Naive thymus-derived CD4-positive, alpha-beta T cell (primary cell): Measurements from ENCODE around the gene SAPCD2. TPM values are rescaled to one million over a fixed set of nuclear protein-coding genes. Genes with fewer than 3 reads are reported as not detected.

Source experiments
- ATAC-seq: fragments of 150-1000 bp; cut with Tn5 transposase; 2 replicates; pipeline ENCODE4 v1.10.0; 2021; ENCODE audit warnings: mild to moderate bottlenecking, moderate library complexity
- CTCF ChIA-PET: fragments of 350-600 bp; sonication (Branson Sonifier 250); formaldehyde crosslinking; loops from one replicate; lab custom pipeline; 2021; ENCODE audit warnings: antibody characterized with exemption; lab: Charles Lee
- POLR2A ChIA-PET: fragments of 350-600 bp; sonication (Branson Sonifier 250); formaldehyde crosslinking; loops from one replicate; lab custom pipeline; 2021; ENCODE audit warnings: antibody characterized with exemption, inconsistent platforms; lab: Charles Lee
- DNase-seq, 9 donors: peaks; one replicate each; pipeline versions ENCODE4 v3.0.0 to v3.0.0-alpha.2; 2020 to 2022; ENCODE audit warnings: mixed read lengths in 1 of 9
- H3K27ac ChIP-seq: one replicate; pipeline ENCODE4 v1.7.0; 2013; ENCODE audit warnings: mild to moderate bottlenecking, low read depth, low read length, moderate library complexity
- H3K27me3 ChIP-seq, 2 donors: one replicate each; pipeline ENCODE4 v1.7.0; 2013; ENCODE audit warnings: low read length in 2 of 2, mild to moderate bottlenecking in 2 of 2, moderate library complexity in 2 of 2; ENCODE audit not compliant: control insufficient read depth in 2 of 2, insufficient read depth in 2 of 2
- H3K36me3 ChIP-seq, 3 experiments: 1 replicate in 2 of 3; 2 replicates in 1 of 3; pipeline ENCODE4 v1.7.0; 2013; ENCODE audit warnings: low read length in 3 of 3, mild to moderate bottlenecking in 3 of 3, moderate library complexity in 1 of 3; ENCODE audit not compliant: insufficient read depth in 3 of 3, control insufficient read depth in 2 of 3
- H3K4me1 ChIP-seq, 2 donors: one replicate each; pipeline ENCODE4 v1.7.0; 2013; ENCODE audit warnings: low read length in 2 of 2, mild to moderate bottlenecking in 2 of 2, moderate library complexity in 1 of 2; ENCODE audit not compliant: control insufficient read depth in 2 of 2, insufficient read depth in 2 of 2
- H3K4me3 ChIP-seq: 2 replicates; pipeline ENCODE4 v1.7.0; 2013; ENCODE audit warnings: mild to moderate bottlenecking, low read length
- H3K9me3 ChIP-seq, 3 experiments: 1 replicate in 2 of 3; 2 replicates in 1 of 3; pipeline ENCODE4 v1.7.0; 2013; ENCODE audit warnings: low read length in 3 of 3; ENCODE audit not compliant: control insufficient read depth in 2 of 3
- H3K27ac Mint-ChIP-seq, 9 donors: one replicate each; pipeline ENCODE4 v1.8.0; 2020 to 2022; ENCODE audit warnings: mixed read lengths in 9 of 9, mild to moderate bottlenecking in 8 of 9, moderate library complexity in 5 of 9, inconsistent platforms in 2 of 9
- H3K27me3 Mint-ChIP-seq, 5 donors: one replicate each; pipeline ENCODE4 v1.8.0; 2021 to 2022; ENCODE audit warnings: mixed read lengths in 5 of 5, mild to moderate bottlenecking in 1 of 5
- H3K36me3 Mint-ChIP-seq, 5 donors: one replicate each; pipeline ENCODE4 v1.8.0; 2020 to 2022; ENCODE audit warnings: mixed read lengths in 5 of 5, mild to moderate bottlenecking in 3 of 5, inconsistent platforms in 1 of 5
- H3K4me1 Mint-ChIP-seq, 7 donors: one replicate each; pipeline ENCODE4 v1.8.0; 2020 to 2022; ENCODE audit warnings: mixed read lengths in 7 of 7, mild to moderate bottlenecking in 3 of 7, inconsistent platforms in 1 of 7
- H3K4me3 Mint-ChIP-seq, 10 donors: one replicate each; pipeline ENCODE4 v1.8.0; 2020 to 2022; ENCODE audit warnings: mild to moderate bottlenecking in 10 of 10, mixed read lengths in 10 of 10, moderate library complexity in 6 of 10, inconsistent platforms in 2 of 10
- H3K9me3 Mint-ChIP-seq, 11 donors: one replicate each; pipeline ENCODE4 v1.8.0; 2020 to 2022; ENCODE audit warnings: mixed read lengths in 11 of 11, mild to moderate bottlenecking in 4 of 11, inconsistent platforms in 1 of 11, moderate library complexity in 1 of 11
- intact Hi-C, 2 donors: fragments of 100-400 bp; cut with micrococcal nuclease; formaldehyde crosslinking; loops; one replicate each; pipeline ENCODE4 v1.15.1; 2023
- polyA plus RNA-seq, 2 donors: library from polyadenylated mRNA; unstranded; fragments of 300-500 nt; fragmentation: Illumina TruSeq; gene quantifications; one replicate each; pipeline ENCODE4 v1.2.3, GENCODE V29; 2021
- total RNA-seq, 6 experiments: library from RNA in 5 of 6; stranded (reverse) in 5 of 6; gene quantifications; 1 replicate in 5 of 6; 2 replicates in 1 of 6; pipeline ENCODE4 v1.2.3 and lab custom pipeline; 2021 to 2026

SAPCD2 gene
- total and polyA plus RNA-seq, 7 experiments from 2014 or later: 0.16 to 22.1 (median 0.47) TPM; not detected in 1

GRCh38 chr9:137015540-137015930, 54.8 kb downstream of the SAPCD2 start:
- intact Hi-C loops: no loop called here
- ATAC-seq: no peak
- CTCF ChIA-PET: interaction anchor here (1.3 kb wide), 1 partner anchor 14 kb away, joined by 7 read pairs; no protein-coding TSS in a partner anchor
- no peak overlapping the region for H3K4me3 Mint-ChIP-seq
- no peaks in the 10 kb centered on the region for H3K9me3 Mint-ChIP-seq
- Histone ChIP-seq H3K36me3 (peaks cover 0 to 34% (median 0%) of the 10 kb centered on the region in 3 experiments), H3K4me3 (no peak overlapping the region), H3K9me3 (no peaks in the 10 kb centered on the region), H3K27ac (no peak overlapping the region), H3K27me3 (no peaks in the 10 kb centered on the region), H3K4me1 (no peaks in the 10 kb centered on the region)
- DNase-seq: no peak
- H3K36me3 Mint-ChIP-seq: peaks cover 0 to 5% (median 0%) of the 10 kb centered on the region in 5 donors
- no peak overlapping the region for H3K27ac Mint-ChIP-seq
- no peaks in the 10 kb centered on the region for H3K27me3 Mint-ChIP-seq
- H3K4me1 Mint-ChIP-seq: no peaks in the 10 kb centered on the region
- POLR2A ChIA-PET: no interaction called here

DNA sequence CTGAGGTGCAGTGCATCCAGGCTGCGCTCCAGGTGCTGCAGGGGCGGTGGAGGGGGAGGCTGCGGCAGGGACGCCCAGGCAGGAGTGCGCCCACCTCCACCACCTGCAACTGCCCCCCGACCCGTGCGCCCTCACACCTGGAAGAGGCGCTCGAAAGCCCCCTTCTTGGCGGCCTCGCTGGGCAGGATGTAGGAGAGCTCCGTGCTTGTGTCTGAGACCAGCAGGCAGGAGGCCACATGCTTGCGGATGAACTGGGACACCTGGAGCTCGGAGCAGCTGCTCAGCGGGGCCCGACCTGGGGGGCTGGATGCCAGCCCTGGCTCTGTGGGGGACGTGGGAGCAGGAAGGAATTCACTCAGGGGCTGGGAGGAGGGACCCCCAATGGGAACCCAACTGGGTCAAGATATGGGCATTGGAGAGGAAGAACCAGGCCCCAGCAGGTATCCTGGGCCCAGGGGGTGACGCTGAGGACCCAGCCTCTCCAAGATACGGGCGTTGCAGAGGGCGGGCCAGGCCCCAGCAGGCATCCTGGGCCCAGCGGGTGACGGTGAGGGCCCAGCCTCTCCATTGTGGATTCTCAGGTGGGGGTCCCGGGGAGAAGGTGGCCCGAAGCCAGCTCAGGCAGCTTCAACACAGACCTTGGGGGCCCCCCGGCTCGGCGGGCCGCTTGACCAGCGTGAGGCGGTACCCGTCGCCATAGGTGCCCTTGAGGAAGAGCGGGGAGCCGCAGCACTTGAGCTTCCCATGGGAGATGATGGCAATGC, 55.4 kb downstream of the SAPCD2 start:
- ATAC-seq (no peak), DNase-seq (no peak)
- H3K36me3 ChIP-seq: peaks cover 0 to 34% (median 0%) of the 10 kb centered on the region in 3 experiments
- Mint-ChIP-seq H3K9me3 (no peaks in the 10 kb centered on the region), H3K36me3 (peaks cover 0 to 5% (median 0%) of the 10 kb centered on the region in 5 donors), H3K4me3 (no peak overlapping the region), H3K27ac (no peak overlapping the region), H3K4me1 (no peaks in the 10 kb centered on the region), H3K27me3 (no peaks in the 10 kb centered on the region)
- H3K27me3 ChIP-seq: no peaks in the 10 kb centered on the region
- H3K9me3 ChIP-seq: no peaks in the 10 kb centered on the region
- no peak overlapping the region for H3K4me3 ChIP-seq
- H3K4me1 ChIP-seq: no peaks in the 10 kb centered on the region
- CTCF ChIA-PET: interaction anchor here (1.3 kb wide), 1 partner anchor 14 kb away, joined by 7 read pairs; no protein-coding TSS in a partner anchor
- H3K27ac ChIP-seq: no peak overlapping the region
- POLR2A ChIA-PET: no interaction called here
- intact Hi-C loops: no loop called here

DNA sequence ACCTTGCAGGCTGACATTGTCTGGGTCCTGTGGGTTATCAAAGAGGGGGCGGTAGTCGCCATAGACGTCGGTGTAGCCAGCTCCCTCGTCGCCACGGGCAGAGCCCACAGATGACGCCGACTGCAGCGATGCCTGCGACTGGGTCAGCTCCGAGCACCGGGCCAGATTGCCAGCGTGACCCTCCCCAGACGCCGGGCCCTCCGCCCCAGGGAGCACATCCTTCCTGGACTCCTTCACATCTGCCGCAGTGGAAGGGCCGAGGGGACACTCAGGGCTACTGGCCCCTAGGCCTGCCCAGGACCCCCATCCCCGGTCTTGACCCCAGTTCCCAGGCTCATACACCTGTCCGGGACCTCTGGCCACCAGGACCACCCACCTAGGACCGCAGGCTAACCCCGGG, 56.2 kb downstream of the SAPCD2 start:
- Histone ChIP-seq H3K4me1 (no peaks in the 10 kb centered on the region), H3K4me3 (no peak overlapping the region), H3K27ac (no peak overlapping the region), H3K9me3 (no peaks in the 10 kb centered on the region), H3K36me3 (peaks cover 0 to 34% (median 0%) of the 10 kb centered on the region in 3 experiments), H3K27me3 (no peaks in the 10 kb centered on the region)
- Mint-ChIP-seq H3K27me3 (no peaks in the 10 kb centered on the region), H3K9me3 (no peaks in the 10 kb centered on the region), H3K36me3 (peaks cover 0 to 5% (median 0%) of the 10 kb centered on the region in 5 donors), H3K4me1 (no peaks in the 10 kb centered on the region), H3K4me3 (no peak overlapping the region), H3K27ac (no peak overlapping the region)
- no peak for DNase-seq
- ChIA-PET POLR2A (no interaction called here), CTCF (interaction anchor here (1.3 kb wide), 1 partner anchor 15 kb away, joined by 7 read pairs; no protein-coding TSS in a partner anchor)
- no peak for ATAC-seq
- intact Hi-C loops: no loop called here

- Mint-ChIP-seq H3K9me3 (no peaks in the 10 kb centered on the region), H3K27me3 (no peaks in the 10 kb centered on the region), H3K36me3 (peaks cover 0 to 5% (median 0%) of the 10 kb centered on the region in 5 donors), H3K27ac (no peak overlapping the region), H3K4me3 (no peak overlapping the region), H3K4me1 (no peaks in the 10 kb centered on the region)
- no peaks in the 10 kb centered on the region for H3K27me3 ChIP-seq
- CTCF ChIA-PET: no interaction called here
- H3K4me3 ChIP-seq: no peak overlapping the region
- no peak for ATAC-seq
- H3K4me1 ChIP-seq: no peaks in the 10 kb centered on the region
- intact Hi-C loops: no loop called here
- H3K27ac ChIP-seq: no peak overlapping the region
- peaks cover 0 to 34% (median 0%) of the 10 kb centered on the region in 3 experiments for H3K36me3 ChIP-seq
- POLR2A ChIA-PET: no interaction called here
- H3K9me3 ChIP-seq: no peaks in the 10 kb centered on the region
- DNase-seq: no peak
Measured at GRCh38 chr9:137013571-137013940, 56.8 kb downstream of the SAPCD2 start.

- DNase-seq: no peak
- Histone ChIP-seq H3K4me1 (no peaks in the 10 kb centered on the region), H3K4me3 (no peak overlapping the region), H3K27ac (no peak overlapping the region), H3K27me3 (no peaks in the 10 kb centered on the region), H3K9me3 (no peaks in the 10 kb centered on the region), H3K36me3 (peaks cover 0 to 33% (median 0%) of the 10 kb centered on the region in 3 experiments)
- Mint-ChIP-seq H3K4me3 (no peak overlapping the region), H3K4me1 (no peaks in the 10 kb centered on the region), H3K27me3 (no peaks in the 10 kb centered on the region), H3K9me3 (no peaks in the 10 kb centered on the region), H3K27ac (no peak overlapping the region), H3K36me3 (peaks cover 0 to 5% (median 0%) of the 10 kb centered on the region in 5 donors)
- intact Hi-C loops: no loop called here
- POLR2A ChIA-PET: no interaction called here
- no peak for ATAC-seq
- CTCF ChIA-PET: no interaction called here
Measured at GRCh38 chr9:137012694-137013570, 57.4 kb downstream of the SAPCD2 start.
